Type B pancreatic cell (in vitro differentiated cells): ENCODE measurements around the gene DCLK1. TPM values are rescaled to one million over a fixed set of nuclear protein-coding genes. Genes with fewer than 3 reads are reported as not detected.

Source experiments
- DNase-seq: peaks from one replicate; pipeline ENCODE4 v3.0.0; 2021; ENCODE audit warnings: mixed read lengths; ENCODE audit not compliant: unreplicated experiment; ENCODE audit errors: extremely low spot score
- H3K27ac Mint-ChIP-seq: 2 replicates; pipeline ENCODE4 v1.8.0; 2021; ENCODE audit warnings: mild to moderate bottlenecking, mixed read lengths
- H3K27me3 Mint-ChIP-seq: 2 replicates; pipeline ENCODE4 v1.8.0; 2021; ENCODE audit warnings: mixed read lengths
- H3K36me3 Mint-ChIP-seq: 2 replicates; pipeline ENCODE4 v1.8.0; 2021; ENCODE audit warnings: mixed read lengths
- H3K4me1 Mint-ChIP-seq: one replicate; pipeline ENCODE4 v1.8.0; 2021; ENCODE audit warnings: mixed read lengths; ENCODE audit not compliant: unreplicated experiment
- H3K4me3 Mint-ChIP-seq: 2 replicates; pipeline ENCODE4 v1.8.0; 2021; ENCODE audit warnings: mild to moderate bottlenecking, mixed read lengths
- H3K9me3 Mint-ChIP-seq: 2 replicates; pipeline ENCODE4 v1.8.0; 2021; ENCODE audit warnings: mixed read lengths
- total RNA-seq: library from RNA; stranded (reverse); gene quantifications from 2 replicates; pipeline ENCODE4 v1.2.1, GENCODE V29; 2021; ENCODE audit warnings: low replicate concordance
- TF ChIP-seq, protein P1 (sequence below): fragments of 200-600 bp; sonication (generic); conservative IDR thresholded peaks from 2 replicates; pipeline ENCODE4 v1.5.0; 2021; ENCODE audit warnings: antibody characterized with exemption, mild to moderate bottlenecking

Gene DCLK1
- total RNA-seq, 1 donor from 2014 or later: 47.1 TPM

DNA sequence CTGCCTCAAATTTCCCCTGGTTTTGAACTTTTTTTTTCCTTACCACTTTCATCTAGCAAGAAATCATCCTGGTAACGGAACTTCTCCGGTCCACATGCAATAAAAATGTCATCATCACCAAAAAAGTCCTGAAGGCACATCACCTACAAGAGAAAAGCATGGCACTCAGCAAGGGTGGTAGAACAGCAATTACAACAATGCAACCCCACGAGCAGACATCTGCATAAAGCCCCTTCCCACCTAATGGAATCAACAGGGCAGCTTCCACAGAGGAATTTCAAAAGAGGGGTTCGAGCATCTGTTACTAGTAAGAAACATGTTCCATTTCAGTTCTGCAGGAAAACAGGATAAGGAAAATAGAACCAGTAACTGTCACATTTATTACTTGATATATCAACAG lies 183.9 kb downstream of the DCLK1 start:
- Mint-ChIP-seq H3K27me3 (peaks cover 2% of the 10 kb centered on the region), H3K4me1 (peaks cover 6% of the 10 kb centered on the region), H3K4me3 (no peak overlapping the region), H3K9me3 (peaks cover 9% of the 10 kb centered on the region), H3K36me3 (peaks cover 11% of the 10 kb centered on the region), H3K27ac (no peak overlapping the region)
- TF ChIP-seq, protein P1, sequence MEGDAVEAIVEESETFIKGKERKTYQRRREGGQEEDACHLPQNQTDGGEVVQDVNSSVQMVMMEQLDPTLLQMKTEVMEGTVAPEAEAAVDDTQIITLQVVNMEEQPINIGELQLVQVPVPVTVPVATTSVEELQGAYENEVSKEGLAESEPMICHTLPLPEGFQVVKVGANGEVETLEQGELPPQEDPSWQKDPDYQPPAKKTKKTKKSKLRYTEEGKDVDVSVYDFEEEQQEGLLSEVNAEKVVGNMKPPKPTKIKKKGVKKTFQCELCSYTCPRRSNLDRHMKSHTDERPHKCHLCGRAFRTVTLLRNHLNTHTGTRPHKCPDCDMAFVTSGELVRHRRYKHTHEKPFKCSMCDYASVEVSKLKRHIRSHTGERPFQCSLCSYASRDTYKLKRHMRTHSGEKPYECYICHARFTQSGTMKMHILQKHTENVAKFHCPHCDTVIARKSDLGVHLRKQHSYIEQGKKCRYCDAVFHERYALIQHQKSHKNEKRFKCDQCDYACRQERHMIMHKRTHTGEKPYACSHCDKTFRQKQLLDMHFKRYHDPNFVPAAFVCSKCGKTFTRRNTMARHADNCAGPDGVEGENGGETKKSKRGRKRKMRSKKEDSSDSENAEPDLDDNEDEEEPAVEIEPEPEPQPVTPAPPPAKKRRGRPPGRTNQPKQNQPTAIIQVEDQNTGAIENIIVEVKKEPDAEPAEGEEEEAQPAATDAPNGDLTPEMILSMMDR: no peak
- DNase-seq: no peak

GRCh38 chr13:35945368-35945767 lies 185.8 kb downstream of the DCLK1 start:
- Mint-ChIP-seq H3K9me3 (peaks cover 9% of the 10 kb centered on the region), H3K27ac (no peak overlapping the region)
- TF ChIP-seq, protein P1: no peak

DNA sequence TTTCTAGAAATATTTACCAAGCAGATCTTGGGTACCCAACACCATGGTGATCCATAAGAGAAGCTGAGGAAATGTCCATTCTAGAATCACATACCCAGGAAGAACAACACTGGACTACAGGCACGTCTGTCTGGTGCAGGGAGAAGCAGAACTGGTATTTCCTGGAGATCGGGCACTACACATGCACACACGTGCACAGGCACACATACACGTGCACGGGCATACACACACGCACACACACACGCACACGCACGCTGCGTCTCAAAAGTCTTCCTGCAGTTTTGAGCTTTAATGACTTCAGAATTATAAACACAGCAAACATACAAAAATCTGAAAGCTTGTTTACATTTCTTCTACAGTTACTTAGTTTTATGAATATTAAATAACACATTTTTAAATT lies 189.8 kb downstream of the DCLK1 start:
- Mint-ChIP-seq H3K4me3 (no peak overlapping the region), H3K4me1 (no peaks in the 10 kb centered on the region)
- DNase-seq: no peak

More at GRCh38 chr13:35945368-35945767, 185.8 kb downstream of the DCLK1 start:
- no peak overlapping the region for H3K4me3 Mint-ChIP-seq
- H3K36me3 Mint-ChIP-seq: peaks cover 7% of the 10 kb centered on the region
- DNase-seq: no peak
- H3K4me1 Mint-ChIP-seq: peaks cover 2% of the 10 kb centered on the region
- no peaks in the 10 kb centered on the region for H3K27me3 Mint-ChIP-seq

DNA sequence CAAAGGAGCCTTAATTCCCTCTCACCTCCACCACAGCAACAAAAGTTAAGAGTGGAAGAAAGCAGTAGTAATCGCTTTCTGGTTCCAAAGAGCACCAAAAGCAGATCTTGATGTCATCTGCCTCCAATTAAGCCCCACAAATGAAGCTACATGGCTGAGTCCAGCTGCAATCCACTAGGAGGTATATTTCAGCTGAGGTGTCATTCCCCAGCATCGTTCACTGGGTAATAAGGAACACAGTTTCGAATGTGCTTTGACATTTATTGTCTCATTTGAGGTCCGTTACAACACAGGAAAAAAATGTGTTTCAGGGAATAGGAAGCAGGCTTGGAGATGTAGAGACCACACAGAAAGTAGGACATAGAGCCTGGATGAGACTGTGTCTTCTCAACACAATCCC lies 190.4 kb downstream of the DCLK1 start:
- DNase-seq: no peak
- Mint-ChIP-seq H3K4me3 (no peak overlapping the region), H3K27ac (no peak overlapping the region), H3K27me3 (no peaks in the 10 kb centered on the region), H3K36me3 (peaks cover 14% of the 10 kb centered on the region), H3K4me1 (no peaks in the 10 kb centered on the region), H3K9me3 (peaks cover 9% of the 10 kb centered on the region)
- TF ChIP-seq, protein P1: no peak

More for the DNA sequence above, 189.8 kb downstream of the DCLK1 start:
- H3K36me3 Mint-ChIP-seq: peaks cover 10% of the 10 kb centered on the region
- H3K9me3 Mint-ChIP-seq: peaks cover 9% of the 10 kb centered on the region
- no peak overlapping the region for H3K27ac Mint-ChIP-seq
- H3K27me3 Mint-ChIP-seq: no peaks in the 10 kb centered on the region
- TF ChIP-seq, protein P1: no peak

DNA sequence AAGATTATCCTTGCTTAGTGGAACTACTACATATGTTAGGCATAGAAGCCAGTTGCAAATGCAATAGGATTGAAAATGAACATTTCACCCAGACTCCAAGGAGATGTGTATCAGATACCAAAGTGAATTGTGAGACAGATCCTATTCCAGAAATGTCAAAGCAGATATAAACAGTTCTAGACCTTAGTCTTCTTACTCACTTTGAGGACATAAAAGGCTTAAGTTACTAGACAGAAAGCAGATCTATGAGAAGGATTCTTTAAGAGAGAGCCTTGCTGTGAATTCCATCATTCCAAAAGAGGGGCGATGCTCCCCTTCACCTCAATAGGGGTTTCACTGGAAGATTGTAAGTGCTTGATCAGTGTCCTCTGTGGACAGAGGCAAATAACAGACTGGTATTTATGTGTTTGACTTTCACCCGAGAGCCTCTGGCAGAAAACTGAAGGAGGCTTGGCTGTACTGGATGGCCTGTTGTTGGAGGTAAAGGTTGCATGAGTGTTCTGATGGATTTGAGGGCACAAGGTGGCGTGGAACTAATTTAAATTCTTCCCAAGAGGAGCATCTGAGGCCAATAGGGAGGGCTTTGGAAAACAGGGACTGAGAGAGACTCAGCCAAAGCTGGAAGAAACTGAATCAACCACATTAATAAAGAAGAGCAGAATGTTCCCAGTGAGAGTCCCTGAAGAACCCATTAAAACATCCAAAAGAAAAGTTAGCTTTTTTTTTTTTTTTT lies 194.8 kb downstream of the DCLK1 start:
- Mint-ChIP-seq H3K36me3 (peaks cover 22% of the 10 kb centered on the region), H3K4me1 (no peaks in the 10 kb centered on the region), H3K27me3 (no peaks in the 10 kb centered on the region), H3K27ac (no peak overlapping the region), H3K4me3 (no peak overlapping the region), H3K9me3 (peaks cover 8% of the 10 kb centered on the region)
- TF ChIP-seq, protein P1: no peak
- DNase-seq: no peak
